ENCODE results near the gene HSPB2.

DNA sequence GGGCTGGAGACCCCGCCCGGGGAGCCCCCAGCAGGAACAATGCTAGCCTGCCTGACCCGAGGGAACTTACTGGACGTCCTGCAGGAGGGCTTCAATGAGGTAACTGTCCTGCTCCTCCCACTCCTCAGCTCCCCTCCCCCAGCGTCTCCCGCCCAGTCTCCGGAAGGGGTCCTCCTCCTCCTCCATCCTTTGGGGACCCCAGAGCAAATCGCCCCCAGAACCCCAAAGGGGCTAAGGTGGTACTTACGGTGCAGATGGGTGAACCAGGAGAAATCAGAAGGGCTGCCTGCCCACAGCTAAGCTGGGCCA is 24.9 kb downstream of the HSPB2 start:
- TF ChIP-seq POLR2A (IDR thresholded peaks at IDR 0.05), result no peak
- no peak for TF ChIP-seq CTCF (IDR thresholded peaks at IDR 0.05)

Data from lower leg skin (tissue), 3 donors.